HG02623 (cell line): ENCODE data around the gene FBXO34.

ENCODE experiments used
- ATAC-seq: cut with Tn5 transposase; IDR thresholded peaks from one replicate; pipeline ENCODE4 v1.9.1; 2021; ENCODE audit warnings: moderate library complexity; ENCODE audit not compliant: unreplicated experiment

FBXO34 gene

DNA sequence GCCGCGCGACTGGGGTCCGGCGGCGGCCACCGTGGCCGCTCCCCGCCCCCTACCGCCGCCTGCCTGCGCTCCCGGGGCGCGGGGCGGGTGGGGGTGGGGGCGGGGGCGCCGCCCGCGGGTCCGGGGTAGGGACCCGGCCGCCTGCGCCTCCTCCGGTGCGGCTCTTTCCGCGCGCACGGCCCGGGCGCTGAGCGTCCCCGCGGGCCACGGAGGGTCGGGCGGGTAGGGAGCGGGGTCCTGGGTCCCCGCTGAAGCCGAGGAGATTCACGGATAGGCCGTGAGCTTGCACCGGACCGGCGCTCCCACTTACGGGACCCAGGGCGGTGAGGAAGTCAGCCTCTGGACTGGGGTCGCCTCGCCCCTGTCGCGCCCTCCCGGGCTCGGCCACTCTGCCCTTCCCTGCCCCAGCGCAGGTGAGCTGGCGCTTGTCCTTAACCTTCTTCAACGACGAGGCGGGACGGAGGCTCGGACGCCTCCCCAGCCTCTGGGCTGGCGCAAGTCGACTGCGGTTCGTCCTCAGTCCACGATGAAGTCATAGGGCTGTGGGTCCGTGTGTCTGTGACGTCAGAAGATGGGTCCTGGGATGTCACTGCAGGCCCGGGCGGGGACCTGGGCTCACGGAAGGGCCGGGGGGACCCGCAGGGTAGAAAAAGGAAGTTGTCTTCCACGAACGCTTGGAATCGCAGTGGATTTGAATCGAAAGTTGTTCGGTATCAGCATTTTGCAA lies 514 bp downstream of the FBXO34 start:
- peak; percentile 33 for ATAC-seq

DNA sequence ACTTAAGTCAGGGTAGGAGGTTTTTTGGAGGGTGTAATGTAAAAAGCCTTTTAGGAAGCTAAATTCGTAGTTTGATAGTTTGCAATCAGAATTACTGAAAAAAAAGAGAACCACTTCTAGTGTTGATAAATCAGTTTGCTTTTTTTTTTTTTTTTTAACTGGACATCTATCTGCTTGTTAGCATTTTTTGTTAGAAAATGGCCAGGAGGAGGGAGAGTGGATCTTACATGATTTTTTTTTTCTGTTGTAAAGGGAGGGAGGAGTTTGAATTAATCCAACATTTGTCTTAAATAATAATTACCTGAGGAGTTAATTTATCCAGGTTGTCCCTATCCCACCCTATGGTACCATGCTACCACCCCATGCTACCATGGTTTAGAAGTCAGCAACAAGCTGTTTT lies 1.2 kb downstream of the FBXO34 start:
- no peak for ATAC-seq

DNA sequence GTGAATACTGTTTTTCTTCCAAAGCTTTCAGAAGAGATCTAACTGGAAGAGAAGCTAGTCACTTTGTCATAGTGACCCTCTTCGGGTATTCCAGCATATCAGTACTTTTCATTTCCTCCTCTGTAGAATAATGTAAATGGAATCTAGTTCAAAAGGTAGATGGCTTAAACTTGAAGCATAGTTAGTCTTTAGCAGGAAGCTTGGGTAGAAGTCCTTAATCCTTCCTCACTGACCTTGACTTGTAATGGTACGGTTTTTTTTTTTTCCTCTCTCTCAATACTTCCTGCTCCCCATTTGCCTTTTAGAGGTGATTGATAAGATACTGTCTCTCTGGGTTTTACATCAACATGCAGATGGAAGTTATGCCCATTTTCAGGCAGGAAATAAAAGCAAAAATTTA lies 1.7 kb downstream of the FBXO34 start:
- no peak for ATAC-seq

DNA sequence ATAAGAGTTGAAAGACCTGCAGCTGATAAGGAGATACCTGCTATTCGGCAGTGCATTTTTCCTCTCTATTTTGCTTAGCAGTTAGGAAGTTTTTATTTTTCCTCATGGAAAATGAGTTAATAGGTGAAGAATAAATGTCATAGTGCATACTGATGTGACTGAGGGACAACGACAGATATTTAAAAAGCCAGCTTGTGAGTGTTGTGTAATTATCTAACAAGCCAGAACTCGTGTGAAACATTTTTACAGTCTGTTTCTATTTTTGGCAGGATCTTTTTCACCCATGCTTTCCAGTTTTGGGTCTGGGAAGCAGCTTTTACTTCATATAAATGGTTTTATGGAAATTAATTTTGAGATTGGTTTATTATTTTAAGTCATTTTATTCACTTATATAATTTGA lies 2.9 kb downstream of the FBXO34 start:
- no peak for ATAC-seq

GRCh38 chr14:55274751-55275150 lies 3.5 kb downstream of the FBXO34 start:
- ATAC-seq = no peak

- no peak for ATAC-seq
These were observed 5.5 kb downstream of the FBXO34 start for GRCh38 chr14:55276736-55277135.

DNA sequence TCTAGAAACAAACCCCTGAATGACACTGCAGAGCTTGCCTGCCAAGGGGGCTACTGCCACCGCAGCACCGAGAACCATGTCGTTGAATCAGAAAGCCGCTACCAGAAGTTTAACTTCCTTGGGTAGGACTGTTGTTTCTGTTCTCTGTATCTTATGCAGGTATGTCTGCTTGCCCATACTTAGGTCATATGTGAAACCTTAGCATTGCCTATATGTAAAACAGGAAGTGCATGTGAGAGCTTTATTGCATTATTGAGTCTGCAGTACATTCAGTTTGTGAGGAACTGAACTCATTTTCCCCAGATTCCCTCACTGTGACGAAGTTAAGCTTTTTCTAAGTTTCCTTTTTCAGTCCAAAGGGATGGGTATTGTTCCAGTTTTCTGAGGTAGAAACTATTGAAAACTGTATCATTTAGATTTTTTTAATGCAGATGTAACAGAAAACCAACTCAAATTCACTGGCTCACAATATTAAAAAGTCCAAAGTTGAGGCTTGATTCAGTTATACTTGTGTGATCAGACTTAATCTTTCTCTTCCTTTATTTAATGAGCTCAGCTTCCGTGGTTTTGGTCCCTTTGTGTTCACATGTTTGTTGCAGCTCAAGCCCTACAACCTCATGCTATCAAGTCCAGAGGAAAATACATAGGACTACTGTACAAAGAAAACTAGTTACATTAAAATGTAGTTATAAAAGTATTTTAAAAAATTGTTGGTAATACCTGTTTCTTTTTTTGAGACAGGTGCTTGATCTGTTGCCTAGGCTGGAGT lies 6.9 kb downstream of the FBXO34 start:
- peak; percentile 75 for ATAC-seq

DNA sequence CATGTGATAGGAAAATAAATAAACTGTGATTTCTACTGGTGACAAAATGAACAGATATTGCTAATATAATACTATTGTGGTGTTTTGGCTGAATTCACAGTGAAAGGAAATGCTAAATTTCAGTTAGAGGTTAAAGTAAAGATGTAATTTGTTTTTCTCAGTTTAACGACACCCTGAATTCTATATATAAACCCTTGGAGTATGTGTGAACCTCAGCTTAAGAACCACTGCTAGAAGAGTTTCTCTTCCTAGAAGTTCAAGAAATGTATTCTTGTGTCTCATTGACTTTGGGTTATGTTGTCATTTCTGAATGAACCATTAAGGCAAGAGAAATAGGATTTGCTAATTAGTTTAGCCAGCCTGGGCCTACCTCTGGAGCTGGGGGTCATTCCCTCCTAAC lies 8.2 kb downstream of the FBXO34 start:
- no peak for ATAC-seq

- ATAC-seq = no peak
These were observed 10.2 kb downstream of the FBXO34 start for GRCh38 chr14:55281316-55281839.

GRCh38 chr14:55285048-55285652 lies 13.9 kb downstream of the FBXO34 start:
- ATAC-seq = no peak

GRCh38 chr14:55288439-55288838 lies 17.2 kb downstream of the FBXO34 start:
- no peak for ATAC-seq

- no peak for ATAC-seq
These were observed 20.4 kb downstream of the FBXO34 start for GRCh38 chr14:55291480-55292081.

GRCh38 chr14:55294603-55295002 lies 23.4 kb downstream of the FBXO34 start:
- ATAC-seq = no peak

DNA sequence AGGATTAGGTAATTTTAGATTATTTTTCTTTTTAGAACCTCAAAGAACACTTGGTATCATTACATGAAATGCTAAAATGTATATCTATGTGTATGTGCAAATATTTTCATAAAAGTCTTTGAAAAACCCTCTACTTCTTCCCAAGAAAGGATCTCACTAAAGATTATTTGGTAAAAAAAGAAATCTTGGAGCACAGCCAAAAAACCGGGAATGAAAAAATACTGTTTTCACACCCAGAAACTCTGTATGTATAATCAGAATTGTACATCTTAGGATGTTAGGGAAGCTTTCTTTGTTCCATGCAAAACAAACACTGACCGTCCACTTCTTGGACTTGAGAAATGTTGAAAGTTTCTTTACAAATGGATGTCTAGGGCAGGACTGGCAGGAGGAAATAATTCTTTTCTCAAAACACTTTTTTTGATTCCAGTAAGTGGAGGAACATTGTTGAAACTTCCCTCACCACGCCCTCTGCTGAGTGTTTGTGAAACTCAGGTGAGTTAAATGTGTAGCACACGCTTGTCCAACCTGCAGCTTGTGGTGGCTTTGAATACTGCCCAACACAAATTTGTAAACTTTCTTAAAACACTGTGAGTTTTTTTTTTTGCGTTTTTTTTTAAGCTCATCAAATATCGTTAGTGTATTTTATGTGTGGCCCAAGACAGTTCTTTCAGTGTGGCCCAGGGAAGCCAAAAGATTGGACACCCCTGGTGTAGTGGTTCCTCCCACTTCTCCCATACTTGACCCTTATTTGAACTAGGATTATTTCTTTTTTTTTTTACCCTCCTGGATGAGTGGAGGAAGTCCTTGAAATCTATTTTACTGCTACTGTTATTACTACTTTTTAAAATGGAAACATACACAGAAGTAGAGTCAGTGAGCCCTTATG lies 26.6 kb downstream of the FBXO34 start:
- ATAC-seq = peak; percentile 44

GRCh38 chr14:55298500-55298822 lies 27.2 kb downstream of the FBXO34 start:
- no peak for ATAC-seq

- no peak for ATAC-seq
These were observed 30.4 kb downstream of the FBXO34 start for GRCh38 chr14:55301437-55302121.

DNA sequence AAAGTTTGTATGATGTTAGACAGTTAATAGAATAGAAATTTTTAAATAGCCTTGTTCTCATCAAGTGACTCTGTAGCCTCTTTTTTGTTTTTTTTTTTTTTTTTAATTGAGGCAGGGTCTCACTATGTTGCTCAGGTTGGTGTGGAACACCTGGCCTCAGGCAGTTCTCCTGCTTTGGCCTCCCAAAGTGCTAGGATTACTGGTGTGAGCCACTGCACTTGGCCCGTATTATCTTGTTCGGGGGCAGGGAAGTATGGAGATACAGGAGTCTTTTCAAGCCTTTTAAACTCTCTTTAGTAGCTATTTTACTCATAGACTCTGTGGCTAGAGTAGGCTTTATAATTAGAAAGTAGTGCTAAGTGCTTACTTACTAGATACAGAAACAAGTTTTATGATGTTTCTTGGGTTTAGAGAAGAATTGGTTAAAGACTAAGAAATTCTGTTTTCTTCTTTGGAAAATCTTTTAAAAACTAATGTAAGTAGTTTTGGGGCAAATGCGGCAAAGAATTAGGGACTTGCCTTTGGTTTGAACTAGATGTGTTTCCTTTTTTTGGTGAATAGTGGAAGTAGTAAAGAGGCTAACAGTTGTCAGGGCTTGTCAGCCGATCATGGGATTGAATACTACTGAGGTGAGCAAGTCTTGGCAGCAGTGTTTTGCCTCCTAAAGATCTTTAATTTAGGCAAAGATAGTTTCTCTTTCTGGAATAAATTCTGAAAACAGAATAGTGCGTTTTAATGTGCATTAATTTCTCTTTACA lies 31.3 kb downstream of the FBXO34 start:
- no peak for ATAC-seq

- no peak for ATAC-seq
These were observed 31.9 kb downstream of the FBXO34 start for GRCh38 chr14:55303125-55303499.

DNA sequence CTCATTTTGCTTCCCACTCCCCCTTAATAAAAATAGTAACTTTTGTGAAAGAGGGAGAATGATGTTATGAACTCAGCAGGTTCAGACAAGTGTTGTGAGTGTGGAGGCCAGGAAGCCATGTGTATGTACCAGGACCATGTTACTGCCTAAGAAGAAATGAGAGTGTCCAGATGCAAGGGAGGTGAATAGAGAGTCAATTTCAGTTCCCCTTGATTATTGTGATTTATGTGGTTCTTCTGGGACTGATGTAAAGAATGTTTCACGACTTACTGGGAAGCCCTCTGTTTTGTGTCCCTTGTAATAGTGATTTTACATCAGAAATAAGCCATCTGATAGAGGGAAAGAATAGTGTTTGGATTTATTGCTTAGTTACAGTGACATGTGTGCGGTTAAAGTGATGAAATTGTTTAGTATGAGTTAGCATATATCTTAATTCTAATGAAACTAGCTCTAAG lies 32.5 kb downstream of the FBXO34 start:
- ATAC-seq = no peak
